H1 (cell line): ENCODE results near the gene DPT. TPM values are rescaled to one million over a fixed set of nuclear protein-coding genes. Genes with fewer than 3 reads are reported as not detected.

ENCODE experiments used
- JUN ChIP-seq: IDR thresholded peaks from 2 replicates; pipeline ENCODE4 v1.6.1; 2011; ENCODE audit warnings: low read depth, mild to moderate bottlenecking, improper control_type of control experiment, low read length
- POLR2A ChIP-seq, 2 experiments: IDR thresholded peaks; 1 replicate in 1 of 2; 2 replicates in 1 of 2; pipeline ENCODE4 v1.6.1; 2011; ENCODE audit warnings: low read depth in 2 of 2, low read length in 2 of 2, mild to moderate bottlenecking in 2 of 2; ENCODE audit errors: control extremely low read depth in 1 of 2
- SIRT6 ChIP-seq: IDR thresholded peaks from one replicate; pipeline ENCODE4 v1.7.1; 2012; ENCODE audit warnings: low read length, inconsistent platforms
- SP1 ChIP-seq: IDR thresholded peaks from 2 replicates; pipeline ENCODE4 v1.6.1; 2011; ENCODE audit warnings: low read depth, low read length
- polyA plus RNA-seq, 7 experiments: library from polyadenylated mRNA; depleted of rRNA in 3 of 7; stranded (reverse) in 5 of 7; unstranded in 2 of 7; fragments of >200 nt in 5 of 7; fragments of 200-250 nt in 2 of 7; gene quantifications; 1 replicate in 5 of 7; 2 replicates in 1 of 7; 4 replicates in 1 of 7; pipeline versions ENCODE4 v1.2.1 to v1.2.3, GENCODE V29; 2011 to 2013; ENCODE audit warnings: missing spikeins in 2 of 7, mixed read lengths in 2 of 7
- total RNA-seq: library from RNA; stranded (reverse); fragmentation: NEBNext Ultra II Directional; extraction: Animal tissue kit (Norgen Biotek cat#: 25700); gene quantifications from 2 replicates; pipeline ENCODE4 v1.2.1, GENCODE V29; 2021

The DPT gene
- total and polyA plus RNA-seq, 2 of the 8 experiments (the other 6 are each of a cell fraction or from before 2014, with no cell fraction given), result not detected

DNA sequence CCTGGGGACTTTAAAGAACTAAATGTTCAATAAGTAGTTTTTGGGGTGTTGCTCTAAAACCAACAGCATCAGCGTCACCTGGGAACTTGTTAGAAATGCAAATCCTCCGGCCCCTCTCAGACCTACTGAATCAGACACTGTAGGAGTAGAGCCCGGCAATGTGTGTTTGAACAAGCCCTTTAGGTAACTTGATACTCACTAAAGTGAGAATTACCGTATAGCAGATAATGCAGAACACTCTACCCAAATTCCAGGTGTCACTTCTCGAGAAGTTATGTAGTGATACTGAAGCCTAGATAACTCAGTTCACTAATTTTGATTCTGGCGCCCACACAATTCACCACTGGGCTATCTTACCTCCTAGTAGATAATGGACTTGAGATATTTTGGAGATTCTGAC is 3.7 kb upstream of the DPT start (continued):
- TF ChIP-seq SIRT6, result no peak
- TF ChIP-seq SP1, result no peak
- no peak for TF ChIP-seq POLR2A (IDR thresholded peaks at IDR 0.05; ENCODE audit: control extremely low read depth in 1 of 2, low read depth in 2 of 2, low read length in 2 of 2)
- TF ChIP-seq JUN, result no peak
